Loucy (cell line): ENCODE measurements around the gene B4GALNT3.

Source experiments
- EZH2phosphoT487 ChIP-seq: fragments of 200-600 bp; IDR thresholded peaks from 2 replicates; pipeline ENCODE4 v1.6.1; 2018; ENCODE audit warnings: antibody characterized with exemption, mild to moderate bottlenecking, moderate library complexity, borderline replicate concordance
- TF ChIP-seq, protein P1 (sequence below): fragments of 200-600 bp; sonication (generic); conservative IDR thresholded peaks from 2 replicates; pipeline ENCODE4 v1.5.1; 2014; ENCODE audit warnings: mild to moderate bottlenecking, antibody characterized with exemption, low read length

DNA sequence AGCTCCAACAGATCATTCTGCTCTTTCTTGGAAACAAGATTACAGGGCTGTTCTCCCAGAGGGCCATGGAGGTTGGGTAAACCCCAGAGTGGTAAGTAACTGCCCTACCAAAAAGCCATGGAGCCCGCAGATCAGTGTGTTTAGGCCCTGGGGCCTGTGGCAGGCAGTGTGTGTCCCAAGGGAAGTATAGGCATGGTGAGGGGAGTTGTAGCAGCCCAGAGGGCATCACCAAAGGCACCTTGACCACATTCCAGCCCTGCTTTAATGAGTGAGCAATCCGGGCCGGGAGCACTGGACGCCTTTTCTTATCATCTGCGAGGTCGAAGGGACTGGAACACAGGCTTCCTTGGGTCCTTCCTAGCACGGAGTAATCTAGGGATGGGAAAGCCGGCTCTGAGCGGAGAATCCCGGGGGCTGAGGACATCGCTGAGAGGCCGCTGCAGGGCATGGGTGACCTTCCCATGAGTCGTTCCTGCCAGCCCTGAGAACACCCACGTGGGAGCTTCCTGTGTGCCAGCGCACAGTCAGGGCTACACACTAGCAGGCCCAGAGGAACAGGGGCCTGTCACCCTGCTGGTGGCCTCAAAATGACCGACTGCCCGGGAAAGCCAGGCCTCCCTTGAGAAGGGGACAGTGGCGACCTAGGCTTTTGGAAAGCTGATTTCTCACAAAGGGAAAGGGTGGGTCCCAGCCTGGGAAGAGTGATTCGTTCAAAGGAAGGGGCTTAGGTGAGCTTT lies 112.2 kb downstream of the B4GALNT3 start:
- TF ChIP-seq, protein P1, sequence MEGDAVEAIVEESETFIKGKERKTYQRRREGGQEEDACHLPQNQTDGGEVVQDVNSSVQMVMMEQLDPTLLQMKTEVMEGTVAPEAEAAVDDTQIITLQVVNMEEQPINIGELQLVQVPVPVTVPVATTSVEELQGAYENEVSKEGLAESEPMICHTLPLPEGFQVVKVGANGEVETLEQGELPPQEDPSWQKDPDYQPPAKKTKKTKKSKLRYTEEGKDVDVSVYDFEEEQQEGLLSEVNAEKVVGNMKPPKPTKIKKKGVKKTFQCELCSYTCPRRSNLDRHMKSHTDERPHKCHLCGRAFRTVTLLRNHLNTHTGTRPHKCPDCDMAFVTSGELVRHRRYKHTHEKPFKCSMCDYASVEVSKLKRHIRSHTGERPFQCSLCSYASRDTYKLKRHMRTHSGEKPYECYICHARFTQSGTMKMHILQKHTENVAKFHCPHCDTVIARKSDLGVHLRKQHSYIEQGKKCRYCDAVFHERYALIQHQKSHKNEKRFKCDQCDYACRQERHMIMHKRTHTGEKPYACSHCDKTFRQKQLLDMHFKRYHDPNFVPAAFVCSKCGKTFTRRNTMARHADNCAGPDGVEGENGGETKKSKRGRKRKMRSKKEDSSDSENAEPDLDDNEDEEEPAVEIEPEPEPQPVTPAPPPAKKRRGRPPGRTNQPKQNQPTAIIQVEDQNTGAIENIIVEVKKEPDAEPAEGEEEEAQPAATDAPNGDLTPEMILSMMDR = no peak
- TF ChIP-seq EZH2phosphoT487 = no peak
